Inflammatory macrophage treated with lipopolysaccharide for 4 hours (primary cell): ENCODE results near the gene DCUN1D2.

Experiments
- DNase-seq: peaks from one replicate; pipeline ENCODE4 v3.0.0-alpha.2; 2020

DCUN1D2 gene

DNA sequence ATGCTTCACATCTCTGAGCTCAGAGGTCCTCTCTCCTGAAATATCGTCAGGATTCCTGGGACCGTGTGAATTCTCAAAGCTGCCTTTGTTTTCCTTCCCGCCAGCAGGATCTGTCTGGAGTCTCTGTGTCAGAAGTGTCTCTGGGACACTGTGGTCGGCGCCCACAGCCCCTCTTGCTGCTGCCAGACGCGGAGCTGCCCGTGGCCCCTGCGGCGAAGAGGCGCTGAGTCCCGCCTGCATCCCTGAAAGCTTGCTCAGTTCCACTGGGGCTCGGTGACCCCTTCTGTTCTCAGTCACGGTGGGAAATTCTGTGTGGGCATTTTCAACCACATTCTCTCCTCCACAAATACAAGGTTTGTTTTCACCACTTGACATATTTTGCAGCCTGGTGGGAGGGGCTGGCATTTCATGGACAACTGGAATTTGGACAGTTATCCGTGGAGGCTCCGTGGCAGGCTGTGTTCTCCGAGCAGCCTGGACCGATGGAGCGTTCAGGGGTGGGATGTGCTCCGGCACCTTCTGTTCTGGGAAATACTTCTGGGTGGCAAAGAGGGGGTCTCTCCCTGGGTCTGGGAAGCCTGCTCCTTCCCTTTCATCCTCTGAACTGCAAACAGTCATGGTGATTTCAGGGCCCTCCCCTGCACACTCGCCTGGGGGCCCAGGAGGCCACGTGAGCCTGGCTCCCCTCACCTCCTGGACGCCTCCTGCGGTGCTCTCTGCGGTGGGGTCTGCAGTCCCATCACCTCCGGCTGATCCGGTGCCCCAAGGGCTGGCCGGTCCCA lies 84.0 kb downstream of the DCUN1D2 start:
- DNase-seq, result no peak
